ENCODE data around the gene PRKCE. TPM values are rescaled to one million over a fixed set of nuclear protein-coding genes. Genes with fewer than 3 reads are reported as not detected.

Gene PRKCE
- total RNA-seq, 4 donors from 2014 or later: 20.0 to 29.7 (median 25.2) TPM

- TF ChIP-seq CTCF (IDR thresholded peaks at IDR 0.05): no peak
- no peak for TF ChIP-seq POLR2A (IDR thresholded peaks at IDR 0.05)
- no peak overlapping the region for H3K4me3 ChIP-seq
- H3K27ac ChIP-seq: no peak overlapping the region
- DNase-seq: peak in 1 of 3 donors; percentile 55
- no peaks in the 10 kb centered on the region for H3K27me3 ChIP-seq
- H3K4me1 ChIP-seq: peaks cover 0 to 24% (median 0%) of the 10 kb centered on the region in 4 donors
- no peaks in the 10 kb centered on the region for H3K36me3 ChIP-seq
- no peaks in the 10 kb centered on the region for H3K9me3 ChIP-seq
These were observed 471.0 kb downstream of the PRKCE start for GRCh38 chr2:46122318-46122976.

- Histone ChIP-seq H3K27me3 (no peaks in the 10 kb centered on the region), H3K9me3 (no peaks in the 10 kb centered on the region), H3K4me3 (no peak overlapping the region), H3K36me3 (no peaks in the 10 kb centered on the region), H3K4me1 (peaks cover 0 to 24% (median 0%) of the 10 kb centered on the region in 4 donors), H3K27ac (no peak overlapping the region)
- no peak for TF ChIP-seq CTCF (IDR thresholded peaks at IDR 0.05)
- no peak for TF ChIP-seq POLR2A (IDR thresholded peaks at IDR 0.05)
- no peak for DNase-seq
These were observed 471.5 kb downstream of the PRKCE start for GRCh38 chr2:46123013-46123412.

GRCh38 chr2:46125798-46126197, 474.3 kb downstream of the PRKCE start:
- Histone ChIP-seq H3K4me1 (peaks cover 0 to 20% (median 0%) of the 10 kb centered on the region in 4 donors), H3K27ac (no peak overlapping the region), H3K9me3 (no peaks in the 10 kb centered on the region), H3K36me3 (no peaks in the 10 kb centered on the region), H3K27me3 (no peaks in the 10 kb centered on the region), H3K4me3 (no peak overlapping the region)
- TF ChIP-seq CTCF (IDR thresholded peaks at IDR 0.05) (no peak), POLR2A (IDR thresholded peaks at IDR 0.05) (no peak)
- DNase-seq: no peak

GRCh38 chr2:46126571-46126970, 475.1 kb downstream of the PRKCE start:
- peak overlapping the region in 1 of 4 donors; percentile 19 for H3K27ac ChIP-seq
- no peaks in the 10 kb centered on the region for H3K9me3 ChIP-seq
- no peak for DNase-seq
- H3K27me3 ChIP-seq: no peaks in the 10 kb centered on the region
- H3K36me3 ChIP-seq: no peaks in the 10 kb centered on the region
- no peak for TF ChIP-seq CTCF (IDR thresholded peaks at IDR 0.05)
- no peak for TF ChIP-seq POLR2A (IDR thresholded peaks at IDR 0.05)
- H3K4me3 ChIP-seq: no peak overlapping the region
- peaks cover 0 to 13% (median 0%) of the 10 kb centered on the region in 4 donors for H3K4me1 ChIP-seq

GRCh38 chr2:46127176-46127575, 475.7 kb downstream of the PRKCE start:
- no peak for DNase-seq
- peaks cover 0 to 8% (median 0%) of the 10 kb centered on the region in 4 donors for H3K4me1 ChIP-seq
- TF ChIP-seq POLR2A (IDR thresholded peaks at IDR 0.05): no peak
- TF ChIP-seq CTCF (IDR thresholded peaks at IDR 0.05): no peak
- H3K27me3 ChIP-seq: no peaks in the 10 kb centered on the region
- no peaks in the 10 kb centered on the region for H3K36me3 ChIP-seq
- H3K9me3 ChIP-seq: no peaks in the 10 kb centered on the region
- H3K4me3 ChIP-seq: no peak overlapping the region
- H3K27ac ChIP-seq: no peak overlapping the region
